HuH-7.5 (cell line): ENCODE results near the gene ARRDC5.
"Not testable (repeated sequence)": the region's sequence is repeated elsewhere in the genome, so short reads cannot be mapped to it uniquely, and the experiment has no call there.

Experiments
- DNase-seq: peaks from one replicate; pipeline ENCODE4 v3.0.0; 2011; ENCODE audit warnings: low spot score

Gene ARRDC5

DNA sequence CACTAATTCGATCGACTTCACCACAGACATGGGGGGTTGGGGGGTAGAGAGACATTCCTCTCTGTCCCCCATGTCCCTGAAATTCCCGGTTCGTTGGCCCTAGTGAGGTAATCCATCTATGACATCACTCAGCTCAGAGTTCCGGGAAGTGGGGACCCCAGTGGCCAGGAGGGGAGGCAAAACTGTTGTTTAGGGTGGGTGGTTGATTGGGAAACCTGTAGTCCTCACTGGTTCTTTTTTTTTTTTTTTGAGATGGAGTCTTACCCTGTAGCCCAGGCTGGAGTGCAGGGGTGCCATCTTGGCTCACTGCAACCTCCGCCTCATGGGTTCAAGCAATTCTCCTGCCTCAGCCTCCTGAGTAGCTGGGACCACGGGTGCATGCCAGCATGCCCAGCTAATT, at the start of gene ARRDC5:
Gene ARRDC5, minus strand, starts transcription at position 101 of the 400 bp plus-strand sequence. Its CDS starts 71 bp downstream, at position 30.
- no peak for DNase-seq

DNA sequence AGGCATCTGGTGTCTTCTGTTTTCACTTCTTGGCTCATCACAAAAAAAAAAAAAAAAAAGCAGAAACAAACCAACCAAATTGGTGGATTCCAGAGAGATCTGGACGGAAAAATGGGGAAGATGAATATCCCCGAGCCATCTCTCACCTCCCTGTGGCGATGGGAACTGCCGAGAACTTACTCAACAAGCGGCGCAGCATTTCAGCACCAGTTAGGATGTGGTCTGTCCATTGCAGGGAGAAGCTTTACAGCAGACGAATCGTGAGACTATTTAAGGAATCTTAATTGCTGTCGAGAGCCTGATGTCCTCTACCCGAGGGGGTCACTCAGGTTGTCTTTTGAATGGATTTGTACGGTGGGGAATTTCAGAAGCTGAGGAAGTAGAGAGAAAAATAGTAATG, 49.0 kb upstream of the ARRDC5 start:
- no peak for DNase-seq

DNA sequence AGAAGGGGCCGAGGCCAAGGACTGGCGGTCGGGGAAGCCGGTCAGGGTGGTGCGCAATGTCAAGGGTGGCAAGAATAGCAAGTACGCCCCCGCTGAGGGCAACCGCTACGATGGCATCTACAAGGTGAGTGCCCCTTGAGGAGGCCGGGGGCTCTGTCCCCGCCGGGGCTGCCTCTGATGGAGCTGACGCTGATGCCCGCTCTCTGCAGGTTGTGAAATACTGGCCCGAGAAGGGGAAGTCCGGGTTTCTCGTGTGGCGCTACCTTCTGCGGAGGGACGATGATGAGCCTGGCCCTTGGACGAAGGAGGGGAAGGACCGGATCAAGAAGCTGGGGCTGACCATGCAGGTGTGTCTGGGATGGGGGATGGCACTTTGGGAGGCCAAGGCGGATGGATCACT, 48.0 kb upstream of the ARRDC5 start:
- not testable (repeated sequence) for DNase-seq

DNA sequence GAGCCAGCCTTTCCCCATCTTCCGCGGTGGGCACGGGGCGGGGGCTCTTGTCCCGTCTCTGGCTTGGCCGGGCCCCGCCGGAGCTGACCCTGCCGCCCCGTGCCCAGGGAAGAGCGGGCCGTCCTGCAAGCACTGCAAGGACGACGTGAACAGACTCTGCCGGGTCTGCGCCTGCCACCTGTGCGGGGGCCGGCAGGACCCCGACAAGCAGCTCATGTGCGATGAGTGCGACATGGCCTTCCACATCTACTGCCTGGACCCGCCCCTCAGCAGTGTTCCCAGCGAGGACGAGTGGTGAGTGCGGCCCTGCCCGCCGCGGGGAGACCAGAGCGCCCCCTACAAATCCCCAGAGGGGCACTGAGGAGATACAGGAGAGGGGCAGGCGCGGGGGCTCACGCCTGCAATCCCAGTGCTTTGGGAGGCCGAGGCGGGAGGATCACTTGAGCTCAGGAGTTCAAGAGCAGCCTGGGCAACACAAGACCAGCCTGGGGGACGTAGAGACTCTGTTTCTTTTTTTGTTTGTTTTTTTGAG, 39.0 kb upstream of the ARRDC5 start:
- not testable (repeated sequence) for DNase-seq

DNA sequence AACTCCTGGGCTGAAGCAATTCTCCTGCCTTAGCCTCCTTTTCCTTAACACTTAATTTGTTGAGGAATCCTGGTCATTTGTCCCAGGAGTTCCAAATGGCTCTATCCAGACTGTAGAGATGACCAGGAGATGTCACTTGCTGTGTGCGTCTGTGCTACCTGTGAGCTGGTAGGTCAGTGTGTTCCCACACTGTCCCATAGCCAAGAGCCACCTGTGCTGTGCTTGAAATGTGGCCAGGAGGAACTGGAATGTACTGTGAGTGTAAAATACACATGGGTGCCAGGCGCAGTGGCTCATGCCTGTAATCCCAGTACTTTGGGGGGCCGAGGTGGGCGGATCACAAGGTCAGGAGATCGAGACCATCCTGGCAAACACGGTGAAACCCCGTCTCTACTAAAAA, 36.8 kb upstream of the ARRDC5 start:
- DNase-seq = no peak

DNA sequence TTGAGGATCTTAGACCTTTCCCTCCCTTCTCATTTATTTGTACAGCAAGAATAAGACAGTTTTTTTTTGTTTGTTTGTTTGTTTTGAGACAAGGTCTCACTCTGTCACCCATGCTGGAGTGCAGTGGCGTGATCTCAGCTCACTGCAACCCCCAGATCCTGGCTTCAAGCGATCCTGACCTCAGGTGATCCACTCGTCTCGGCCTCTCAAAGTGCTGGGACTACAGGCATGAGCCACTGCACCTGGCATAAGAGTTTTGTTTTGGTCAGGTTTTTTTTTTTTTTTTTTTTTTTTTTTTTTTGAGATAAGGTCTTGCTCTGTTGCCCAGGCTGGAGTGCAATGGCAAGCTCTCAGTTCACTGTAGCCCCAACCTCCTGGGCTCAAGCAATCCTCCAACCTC, 35.8 kb upstream of the ARRDC5 start:
- not testable (repeated sequence) for DNase-seq

DNA sequence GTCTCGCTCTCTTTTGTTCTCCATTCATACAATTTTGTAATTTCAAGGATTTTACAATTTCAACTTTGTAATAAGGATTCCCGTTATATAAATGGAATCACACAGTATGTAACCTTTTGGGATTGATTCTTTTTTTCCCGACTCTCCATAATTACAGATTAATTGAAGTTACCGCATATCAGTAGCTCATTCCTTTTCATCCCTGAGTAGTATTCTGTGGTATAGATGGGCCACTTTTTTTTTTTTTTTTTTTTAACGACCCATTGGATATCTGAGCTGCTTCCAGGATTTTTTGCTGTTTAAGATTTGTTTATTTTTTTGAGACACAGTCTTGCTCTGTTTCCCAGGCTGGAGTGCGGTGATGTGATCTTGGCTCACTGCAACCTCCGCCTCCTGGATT, 34.4 kb upstream of the ARRDC5 start:
- DNase-seq = no peak

DNA sequence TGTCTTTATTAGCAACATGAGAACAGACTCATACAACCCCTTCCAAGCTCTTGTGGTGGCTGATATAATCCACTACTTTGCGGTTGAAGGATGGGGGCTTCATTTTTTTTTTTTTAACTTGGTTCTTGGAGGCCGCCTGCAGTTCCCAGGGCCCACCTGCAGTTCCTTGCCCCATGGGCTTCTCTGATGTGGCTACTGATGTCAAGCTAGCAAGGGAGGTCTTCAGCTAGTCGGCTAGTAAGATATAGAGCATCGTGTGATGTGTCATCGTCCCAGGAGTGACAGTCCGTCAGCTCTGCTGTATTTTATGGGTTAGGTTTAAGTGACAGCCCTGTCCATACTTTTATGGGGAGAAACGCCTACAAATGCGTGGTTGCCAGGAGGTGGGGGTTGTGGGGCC, 32.7 kb upstream of the ARRDC5 start:
- no peak for DNase-seq

DNA sequence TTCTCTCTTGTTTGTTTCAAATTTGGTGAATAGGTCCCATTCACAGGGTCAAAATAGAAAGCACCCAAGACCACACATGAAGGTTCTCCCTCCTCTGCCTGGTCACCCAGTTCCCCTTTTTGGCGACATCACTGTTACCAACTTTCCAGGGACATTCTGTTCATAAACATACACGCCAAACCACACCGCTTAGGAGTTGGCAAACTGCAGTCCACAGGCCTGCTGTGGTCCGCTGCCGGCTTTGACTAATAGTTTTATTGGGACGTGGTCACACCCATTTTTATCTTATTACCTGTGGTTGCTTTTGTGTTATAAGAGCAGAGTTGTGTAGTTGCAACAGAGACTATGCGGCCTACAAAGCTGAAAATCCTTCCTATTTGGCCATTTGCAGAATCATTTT, 30.8 kb upstream of the ARRDC5 start:
- DNase-seq = no peak

DNA sequence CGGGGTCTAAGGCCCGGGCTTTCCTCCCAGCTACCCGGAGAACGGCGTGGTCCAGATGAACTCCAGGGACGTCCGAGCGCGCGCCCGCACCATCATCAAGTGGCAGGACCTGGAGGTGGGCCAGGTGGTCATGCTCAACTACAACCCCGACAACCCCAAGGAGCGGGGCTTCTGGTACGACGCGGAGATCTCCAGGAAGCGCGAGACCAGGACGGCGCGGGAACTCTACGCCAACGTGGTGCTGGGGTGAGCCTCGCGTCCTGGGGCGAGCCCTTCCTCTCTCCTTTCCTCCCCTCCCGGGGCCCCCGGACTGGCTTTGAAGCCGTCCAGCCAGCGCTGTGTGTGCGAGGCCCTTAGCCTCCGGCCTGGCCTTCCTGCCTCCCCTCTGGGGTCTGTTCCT, 30.0 kb upstream of the ARRDC5 start:
- DNase-seq = no peak

DNA sequence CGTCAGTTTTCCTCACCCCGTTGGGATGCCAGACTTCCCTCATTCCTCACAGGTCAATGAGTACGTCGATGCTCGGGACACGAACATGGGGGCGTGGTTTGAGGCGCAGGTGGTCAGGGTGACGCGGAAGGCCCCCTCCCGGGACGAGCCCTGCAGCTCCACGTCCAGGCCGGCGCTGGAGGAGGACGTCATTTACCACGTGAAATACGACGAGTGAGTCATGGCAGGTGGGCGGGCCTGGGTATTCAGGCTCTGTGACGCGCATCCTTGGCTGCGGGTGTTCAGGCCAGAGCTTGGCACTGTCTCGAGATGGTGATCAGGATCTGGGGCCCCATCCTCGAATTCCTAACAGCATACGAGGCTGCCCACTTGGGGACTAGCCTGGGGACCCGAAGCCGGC, 28.0 kb upstream of the ARRDC5 start:
- DNase-seq = no peak

DNA sequence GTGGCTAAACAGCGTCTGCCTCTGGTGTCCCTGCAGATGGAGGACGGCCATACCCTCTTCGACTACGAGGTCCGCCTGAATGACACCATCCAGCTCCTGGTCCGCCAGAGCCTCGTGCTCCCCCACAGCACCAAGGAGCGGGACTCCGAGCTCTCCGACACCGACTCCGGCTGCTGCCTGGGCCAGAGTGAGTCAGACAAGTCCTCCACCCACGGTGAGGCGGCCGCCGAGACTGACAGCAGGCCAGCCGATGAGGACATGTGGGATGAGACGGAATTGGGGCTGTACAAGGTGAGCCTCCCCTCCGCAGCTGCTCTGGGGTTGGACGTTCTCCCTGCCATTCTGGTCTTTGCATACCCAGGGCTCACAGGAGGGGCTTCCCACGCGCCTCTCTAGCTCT, 26.5 kb upstream of the ARRDC5 start:
- no peak for DNase-seq

DNA sequence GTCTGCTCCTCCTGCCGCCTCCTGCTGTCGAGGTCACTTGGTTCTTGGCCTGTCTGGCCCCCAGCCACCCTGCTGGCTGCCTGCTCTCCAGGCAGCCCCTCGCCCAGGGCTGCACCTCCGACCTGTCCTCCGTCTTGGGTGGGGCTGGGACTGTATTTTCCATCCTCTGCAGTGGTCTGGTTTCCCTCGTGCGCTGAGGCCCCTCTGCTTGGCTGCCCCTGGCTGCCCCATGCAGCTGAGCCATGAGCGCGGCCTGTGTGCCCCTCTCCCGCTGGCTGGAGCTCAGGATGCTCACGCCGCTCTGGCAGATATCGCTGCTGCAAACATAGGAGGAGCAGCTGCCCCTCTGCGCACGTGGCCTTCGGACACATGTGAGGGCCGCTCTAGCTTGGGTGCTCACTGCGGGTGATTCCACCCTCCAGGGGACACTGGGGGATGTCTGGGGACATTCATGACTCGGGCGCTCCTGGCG, 20.6 kb upstream of the ARRDC5 start:
- no peak for DNase-seq

DNA sequence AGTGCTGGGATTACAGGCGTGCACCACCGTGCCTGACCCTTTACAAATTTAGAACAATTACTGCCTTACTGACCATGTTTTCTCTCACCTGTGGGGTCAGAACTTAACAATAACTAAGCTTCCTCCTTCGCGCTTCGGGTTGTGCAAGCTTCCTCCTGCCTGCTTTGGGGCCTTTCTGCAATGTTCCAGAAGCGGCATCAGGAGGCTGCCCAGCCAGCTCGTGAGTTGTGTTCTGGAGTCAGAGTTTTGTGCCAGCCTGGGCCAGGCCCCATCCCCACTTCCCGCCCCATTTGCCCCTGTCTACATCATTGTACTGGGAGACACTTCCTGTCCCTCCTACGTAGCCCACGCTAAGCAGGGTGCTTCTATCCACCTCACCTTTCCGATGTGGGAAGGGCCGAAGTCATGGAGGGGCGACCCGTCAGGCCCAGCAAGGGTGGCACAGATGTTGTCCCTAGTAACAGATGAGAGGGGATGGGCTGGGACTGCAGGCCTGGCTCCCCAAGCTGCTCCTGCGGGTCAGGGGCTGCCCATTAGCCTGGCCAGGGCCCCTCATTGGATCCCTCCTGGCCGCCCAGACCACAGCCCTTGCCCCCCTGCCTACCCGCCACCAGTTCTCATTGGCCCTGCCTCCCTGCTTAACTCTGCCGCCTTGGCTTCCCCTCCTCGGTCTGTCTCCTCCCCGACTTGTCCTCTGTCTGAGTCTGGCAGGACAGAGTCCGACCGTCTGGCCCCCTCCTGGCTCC, 20.0 kb upstream of the ARRDC5 start:
- DNase-seq = no peak

DNA sequence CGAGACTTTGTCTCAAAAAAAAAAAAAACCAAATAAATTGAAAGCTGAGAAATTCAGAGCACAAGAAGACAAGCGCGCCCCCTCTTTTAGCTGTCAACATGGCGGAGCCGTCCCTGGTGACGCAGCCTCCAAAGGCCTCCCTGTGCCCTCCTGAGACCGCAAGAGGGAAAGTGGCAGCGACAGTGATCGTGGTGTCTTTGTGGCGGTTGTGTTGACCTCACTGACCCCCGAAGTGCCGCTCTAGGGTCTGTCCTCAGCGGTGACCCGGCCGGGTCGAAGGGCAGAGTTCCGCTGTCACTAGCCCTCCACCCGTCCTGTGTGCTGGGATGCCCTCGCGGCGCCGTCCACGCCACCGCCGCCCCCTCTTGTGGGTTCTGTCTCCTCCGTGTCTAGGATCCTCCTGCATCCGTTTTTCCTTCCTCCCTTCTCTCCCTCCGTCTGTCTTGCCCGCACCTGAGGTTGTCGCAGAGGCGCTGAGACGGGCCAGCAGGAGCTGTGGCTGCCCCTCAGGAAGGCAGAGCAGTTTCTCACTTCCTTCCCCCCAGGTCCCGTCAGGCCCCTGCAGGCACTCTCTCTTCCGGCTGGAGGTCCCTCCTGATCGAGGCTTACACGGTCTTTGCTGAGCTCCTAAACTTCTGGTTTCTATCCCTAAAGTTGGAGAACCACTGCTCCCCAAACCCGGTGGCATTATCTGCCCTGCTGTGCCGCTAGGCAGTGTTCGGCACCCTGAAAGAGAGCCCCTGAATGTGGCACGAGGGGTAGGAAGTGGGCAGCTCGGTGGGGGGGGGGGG, 13.8 kb upstream of the ARRDC5 start:
- DNase-seq = no peak

DNA sequence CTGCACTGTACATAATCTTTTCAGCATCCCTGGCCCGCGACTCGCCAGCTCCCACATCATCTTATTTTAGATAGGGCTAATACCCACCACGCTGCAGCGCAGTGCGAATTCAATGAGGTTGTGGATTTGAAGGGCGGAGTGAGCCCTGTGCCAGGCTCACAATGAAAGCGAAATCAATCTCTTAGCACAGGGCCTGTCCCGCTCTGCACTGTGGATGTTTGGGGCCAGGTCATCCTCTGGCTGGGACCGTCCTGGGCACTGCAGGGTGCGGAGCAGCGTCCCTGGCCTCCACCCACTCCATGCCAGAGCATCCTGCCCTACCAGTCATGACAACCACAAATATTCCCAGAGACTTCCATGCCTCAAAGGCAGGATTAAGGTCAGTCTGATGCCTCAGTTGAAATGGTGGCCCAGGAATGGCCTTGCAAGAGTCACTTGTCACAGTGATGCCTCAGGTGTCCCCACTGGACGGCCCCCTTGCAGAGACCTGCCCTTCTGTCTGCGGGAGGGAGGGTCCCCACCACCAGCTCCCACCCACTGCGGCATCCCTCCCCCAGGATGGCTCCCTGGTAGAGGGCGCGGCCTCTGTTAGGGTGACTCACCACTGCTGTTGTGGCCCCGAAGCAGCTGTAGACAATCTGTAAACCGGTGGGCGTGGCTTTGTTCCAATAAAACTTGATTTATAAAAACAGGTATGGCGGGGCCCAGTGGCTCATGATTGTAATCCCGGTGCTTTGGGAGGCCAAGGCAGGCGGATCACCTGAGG, 12.2 kb upstream of the ARRDC5 start:
- no peak for DNase-seq

DNA sequence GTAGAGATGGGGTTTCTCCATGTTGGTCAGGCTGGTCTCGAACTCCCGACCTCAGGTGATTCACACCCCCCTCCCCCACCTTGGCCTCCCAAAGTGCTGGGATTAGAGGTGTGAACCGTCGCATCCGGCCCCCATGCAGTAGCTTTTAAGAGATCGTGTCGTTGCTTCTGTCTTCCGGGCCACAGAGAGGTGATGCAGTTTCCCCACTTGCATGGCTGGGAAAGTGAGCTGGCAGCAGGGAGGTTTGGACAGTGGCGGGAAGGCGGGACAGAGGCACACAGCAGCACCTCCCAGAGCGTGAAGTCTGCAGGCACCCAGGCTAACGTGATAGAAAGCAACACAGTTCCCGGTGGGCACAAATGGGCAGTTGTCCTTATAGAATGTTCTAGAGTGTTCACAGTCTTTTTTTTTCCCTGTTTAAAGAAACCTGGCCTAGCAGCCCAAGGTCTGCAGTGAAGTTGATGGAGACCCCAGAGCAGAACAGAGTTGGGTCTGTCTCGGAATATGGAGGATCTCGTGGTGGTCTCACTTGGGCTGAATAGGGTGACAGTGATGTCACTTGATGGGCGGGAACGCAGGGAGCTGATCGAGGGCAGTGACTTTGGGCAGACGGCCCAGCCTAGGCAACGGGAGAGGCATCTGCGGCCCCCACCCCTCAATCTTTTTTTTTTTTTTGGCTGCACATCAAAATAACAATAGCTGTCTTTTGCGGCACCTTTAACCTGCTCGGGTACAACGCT, 11.5 kb upstream of the ARRDC5 start:
- DNase-seq = no peak

DNA sequence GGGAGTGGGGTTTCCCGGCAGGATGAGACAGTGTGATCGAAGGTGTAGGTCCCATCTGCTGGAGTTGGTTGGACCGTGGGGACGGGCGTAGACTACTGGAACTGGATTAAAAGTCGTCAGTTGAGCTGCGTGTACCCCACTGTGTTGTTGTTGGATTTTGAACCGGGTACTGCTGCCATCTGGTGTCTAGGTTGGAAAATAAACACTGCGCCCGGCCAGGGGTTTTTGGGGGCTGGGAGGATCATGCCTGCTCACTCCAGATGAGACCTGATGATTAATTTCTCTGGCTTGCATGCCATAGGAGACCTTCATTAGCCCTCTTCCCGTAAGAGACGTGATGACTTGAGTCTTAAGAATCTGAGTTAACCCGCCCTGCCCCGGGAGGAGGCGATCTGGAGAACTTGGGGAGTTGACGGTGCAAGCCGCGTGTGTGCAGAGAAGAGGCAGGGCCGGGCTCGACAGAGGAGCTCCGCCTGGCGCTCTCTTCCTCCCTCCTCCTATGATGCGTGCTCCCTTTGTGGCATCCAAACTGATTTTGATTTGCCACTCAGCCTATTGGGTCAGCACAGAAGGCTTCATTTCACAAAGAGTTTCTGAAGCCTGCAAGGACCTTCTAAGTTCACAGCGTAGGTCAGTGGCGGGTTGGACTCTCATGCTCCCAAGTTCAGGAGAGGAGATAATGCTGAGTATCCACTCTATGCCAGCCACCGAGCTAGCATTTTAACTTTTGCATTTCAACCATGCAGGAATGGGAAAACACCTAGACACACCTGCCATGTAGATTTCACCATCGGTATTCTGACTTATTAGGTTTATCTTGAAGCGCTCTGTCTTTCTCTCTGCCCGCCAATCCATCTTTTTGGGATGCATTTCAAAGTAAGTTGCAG, 9.3 kb upstream of the ARRDC5 start:
- peak; percentile 58 for DNase-seq

DNA sequence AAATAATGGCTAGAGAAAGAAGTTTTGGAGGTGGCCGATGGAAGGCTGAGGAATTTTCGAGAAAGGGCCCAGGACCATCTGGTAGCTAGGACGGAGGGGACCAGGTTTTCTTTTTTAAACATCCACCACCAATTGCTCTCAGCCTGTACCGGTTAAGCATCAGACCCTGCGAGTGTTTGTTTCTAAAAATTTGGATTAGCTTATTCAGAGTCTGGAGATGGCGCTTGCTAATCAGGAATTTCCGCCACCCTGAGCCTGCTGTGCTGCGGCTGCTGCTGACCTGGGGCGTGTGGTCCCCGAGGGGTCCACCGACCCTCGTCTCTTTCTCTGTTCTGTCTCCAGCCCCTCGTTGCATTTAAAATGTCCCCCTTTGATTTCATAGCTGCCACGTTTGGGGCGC, 8.6 kb upstream of the ARRDC5 start:
- DNase-seq = no peak

DNA sequence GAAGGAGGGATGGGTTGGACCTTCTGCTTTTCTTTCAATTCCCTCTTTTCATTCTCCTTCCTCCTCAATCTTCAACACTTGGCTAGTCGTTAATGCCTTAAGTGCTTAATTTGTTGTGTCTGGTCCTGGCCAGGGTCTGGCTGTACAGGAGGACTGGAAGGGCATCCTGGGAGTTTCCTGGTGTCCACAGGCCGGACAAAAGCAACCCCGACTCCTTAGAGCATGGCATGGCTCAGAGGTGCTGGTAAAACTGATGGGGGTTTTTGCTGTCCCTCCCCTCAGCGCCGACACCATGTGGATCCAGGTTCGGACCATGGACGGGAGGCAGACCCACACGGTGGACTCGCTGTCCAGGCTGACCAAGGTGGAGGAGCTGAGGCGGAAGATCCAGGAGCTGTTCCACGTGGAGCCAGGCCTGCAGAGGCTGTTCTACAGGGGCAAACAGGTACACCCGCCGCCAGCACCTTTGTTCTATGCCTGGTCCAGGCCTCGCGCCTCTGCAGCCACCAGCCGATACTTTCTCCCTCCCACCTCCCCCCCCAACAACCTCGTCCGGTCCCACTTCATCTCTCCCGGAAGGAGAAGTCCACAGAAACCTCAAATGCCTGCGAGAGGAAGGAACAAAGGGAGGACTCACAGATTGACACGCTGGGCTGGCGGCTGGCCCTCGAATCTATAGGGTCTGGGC, 8.0 kb upstream of the ARRDC5 start:
- DNase-seq = no peak
